Measurements from ENCODE around the gene FCER1A.

Gene FCER1A

GRCh38 chr1:159352436-159352835, 50.3 kb downstream of the FCER1A start:
- no peak for DNase-seq (ENCODE audit: low read depth in 2 of 2)

Measured in stimulated activated CD8-positive, alpha-beta memory T cell treated with anti-CD3 and anti-CD28 coated beads, Interleukin-15, amount 100 ng/mL, for 4 hours (primary cell).